ENCODE results near the gene CCDC60.

DNA sequence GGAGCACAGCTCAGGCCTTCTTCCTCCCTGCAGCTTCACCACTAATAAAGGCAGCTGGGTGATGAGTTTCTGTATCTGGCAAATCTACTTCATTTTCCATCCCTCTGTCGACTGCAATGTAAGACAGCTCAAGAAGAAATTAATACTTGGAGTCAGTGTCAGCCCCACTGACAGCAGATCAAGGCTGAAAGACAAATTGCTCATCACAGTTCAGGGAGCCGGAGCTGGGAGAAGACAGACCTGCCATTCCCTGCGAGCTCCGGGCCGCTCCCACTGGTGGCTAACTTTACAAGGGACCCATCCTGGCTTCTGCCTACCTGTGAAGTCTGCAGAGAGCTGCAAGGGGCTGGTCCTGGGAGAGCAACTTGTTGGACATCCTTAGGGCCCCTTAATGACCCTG lies 49.8 kb downstream of the CCDC60 start:
- TF ChIP-seq POLR2A (IDR thresholded peaks at IDR 0.05; ENCODE audit: low read depth, low read length): no peak
- no peak for TF ChIP-seq POLR2AphosphoS5 (IDR thresholded peaks at IDR 0.05; ENCODE audit: low read depth, low read length)
- TF ChIP-seq TAF1 (IDR thresholded peaks at IDR 0.05; ENCODE audit: low read depth, low read length): no peak
- TF ChIP-seq SPI1 (IDR thresholded peaks at IDR 0.05; ENCODE audit: low read depth, low read length): no peak
- TF ChIP-seq POU2F2 (IDR thresholded peaks at IDR 0.05; ENCODE audit: low read depth, low read length): no peak

Measured in GM12891 (cell line).